ENCODE measurements around the gene GALNT12.
A peak's percentile ranks its signal among the peaks of the same experiment; 100 is the strongest.

Gene GALNT12

DNA sequence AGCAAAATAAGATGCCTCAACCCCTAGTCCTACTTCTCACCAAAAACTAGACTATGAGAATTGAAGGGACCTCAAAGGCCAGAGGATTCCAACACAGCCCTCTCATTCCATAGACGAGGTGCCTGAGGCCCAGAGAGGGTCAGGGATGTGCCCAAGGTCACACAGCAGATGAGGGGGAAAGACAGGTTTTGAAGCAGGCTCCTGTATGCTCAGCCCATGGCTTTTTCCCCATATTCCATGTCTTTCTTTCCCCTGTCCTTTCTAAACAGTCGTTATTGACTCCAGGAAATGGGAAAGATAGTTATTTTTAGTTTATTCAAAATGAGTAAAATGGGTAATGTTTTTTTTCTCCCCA is 75.1 kb downstream of the GALNT12 start:
- DNase-seq: no peak

GRCh38 chr9:98883276-98883675 is 75.8 kb downstream of the GALNT12 start:
- no peak for DNase-seq

DNA sequence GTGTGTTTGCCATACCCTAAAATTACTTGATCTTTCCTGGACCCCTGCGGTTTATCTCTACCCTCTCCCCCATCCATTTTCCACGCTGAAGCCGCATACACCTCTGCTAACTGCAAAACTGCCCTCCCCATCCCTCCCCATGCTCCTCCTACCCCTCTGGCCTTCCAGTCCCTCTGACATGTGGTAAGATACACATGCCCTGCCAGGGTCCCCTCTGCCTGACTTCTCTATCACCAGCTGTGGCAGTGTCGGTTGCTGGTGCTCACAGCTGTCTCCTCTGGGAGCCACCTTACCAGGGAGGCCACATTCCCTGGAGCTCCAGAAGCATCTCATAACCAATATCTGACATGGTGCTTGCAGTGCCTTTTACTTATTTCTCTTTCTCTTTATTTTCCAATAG is 77.4 kb downstream of the GALNT12 start:
- DNase-seq: no peak

GRCh38 chr9:98885575-98886295 is 78.3 kb downstream of the GALNT12 start:
- no peak for DNase-seq

DNA sequence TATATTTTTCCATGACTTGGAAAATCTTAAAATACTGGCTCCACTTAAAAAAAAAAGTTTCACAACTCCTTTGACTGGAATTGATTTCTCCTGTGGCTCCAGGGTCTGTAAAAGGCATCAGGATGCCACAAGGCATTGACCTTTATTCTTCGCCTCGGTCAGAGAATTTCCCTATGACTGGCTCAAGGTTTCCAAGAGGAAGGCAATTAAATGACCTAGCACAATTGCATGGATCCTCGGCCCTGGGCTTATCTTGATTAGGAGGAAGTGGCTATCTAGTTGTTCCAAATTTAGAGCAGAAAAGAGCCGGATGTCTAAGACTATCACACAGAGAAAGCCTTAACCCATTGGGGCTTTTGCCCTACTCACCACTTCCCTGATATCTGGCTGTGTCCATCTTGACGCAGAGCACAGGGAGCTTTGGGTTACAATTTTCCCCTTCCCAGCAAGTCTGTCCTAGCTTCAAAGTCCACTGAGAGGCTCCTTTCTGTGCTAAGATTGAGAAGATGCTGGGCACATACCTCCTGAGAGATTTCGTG is 79.3 kb downstream of the GALNT12 start:
- no peak for DNase-seq

DNA sequence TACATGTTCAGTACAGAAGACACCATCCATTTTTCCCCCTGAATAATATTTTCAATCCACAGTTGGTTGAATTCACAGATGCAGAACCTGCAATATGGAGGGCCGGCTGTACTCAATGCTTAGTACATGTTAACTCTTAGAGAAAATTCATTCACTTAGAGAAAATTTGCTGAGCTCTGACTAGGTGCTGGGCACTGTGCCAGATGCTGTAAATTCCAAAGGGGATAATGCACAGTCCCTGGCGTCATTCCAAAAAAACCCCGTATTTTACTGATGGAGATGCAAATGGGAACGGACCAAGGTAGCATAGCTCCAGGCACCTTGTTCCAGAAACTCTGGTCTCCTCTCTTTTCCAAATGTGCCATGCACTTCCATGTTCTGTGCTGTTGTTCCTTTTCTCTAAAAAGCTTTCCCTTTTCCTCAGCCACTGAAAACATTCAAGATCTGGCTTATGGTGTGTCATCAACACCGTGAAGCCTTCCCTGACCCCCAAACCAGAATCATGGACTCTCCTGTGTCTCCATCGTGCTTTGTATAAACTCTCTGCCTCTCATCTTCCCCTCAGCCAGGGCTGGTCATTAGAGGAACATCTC is 80.5 kb downstream of the GALNT12 start:
- peak; percentile 83 for DNase-seq

- DNase-seq: no peak
Measured at GRCh38 chr9:98888801-98889421, 81.4 kb downstream of the GALNT12 start.

GRCh38 chr9:98890256-98890655 is 82.8 kb downstream of the GALNT12 start:
- peak; percentile 88 for DNase-seq

DNA sequence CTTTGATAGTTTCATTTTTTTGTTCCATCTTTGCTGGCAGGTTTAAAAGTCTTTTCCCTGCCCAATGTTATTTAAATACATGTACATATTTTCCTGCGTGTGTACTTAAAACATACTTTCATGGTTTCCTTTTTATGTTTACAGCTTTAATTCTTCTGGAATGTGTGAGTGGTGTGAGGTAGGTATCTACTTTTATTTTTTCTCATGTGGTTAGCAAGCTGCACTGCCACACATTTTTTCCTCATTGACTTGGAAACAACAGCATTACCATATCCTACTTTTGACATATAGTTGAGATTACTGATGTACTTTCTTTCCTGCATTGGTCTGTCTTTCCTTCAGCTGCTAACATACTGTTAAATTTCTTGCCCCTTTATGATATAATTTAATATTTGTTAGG is 84.8 kb downstream of the GALNT12 start:
- DNase-seq: no peak

- no peak for DNase-seq
Measured at GRCh38 chr9:98892690-98893089, 85.2 kb downstream of the GALNT12 start.

GRCh38 chr9:98894171-98894570 is 86.7 kb downstream of the GALNT12 start:
- DNase-seq: no peak

DNA sequence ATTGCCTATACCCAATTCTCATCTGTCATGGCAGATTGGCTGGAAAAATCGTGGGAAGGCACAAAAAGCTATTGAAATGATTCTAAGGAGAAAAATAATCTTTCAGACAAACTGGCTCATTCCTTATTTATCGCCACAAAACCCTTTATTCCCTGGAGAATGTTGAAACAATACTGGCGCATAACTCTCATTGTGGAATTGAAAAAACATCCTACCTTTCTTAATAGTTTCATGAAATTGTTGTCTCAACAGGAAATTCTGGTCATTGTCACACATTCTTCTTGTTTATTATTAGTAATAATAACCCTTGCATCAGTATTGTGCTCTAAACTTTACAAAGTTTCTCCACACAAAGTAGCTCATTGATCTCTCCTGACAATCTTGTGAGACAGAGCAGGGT is 87.3 kb downstream of the GALNT12 start:
- no peak for DNase-seq

GRCh38 chr9:98896632-98897031 is 89.2 kb downstream of the GALNT12 start:
- no peak for DNase-seq

DNA sequence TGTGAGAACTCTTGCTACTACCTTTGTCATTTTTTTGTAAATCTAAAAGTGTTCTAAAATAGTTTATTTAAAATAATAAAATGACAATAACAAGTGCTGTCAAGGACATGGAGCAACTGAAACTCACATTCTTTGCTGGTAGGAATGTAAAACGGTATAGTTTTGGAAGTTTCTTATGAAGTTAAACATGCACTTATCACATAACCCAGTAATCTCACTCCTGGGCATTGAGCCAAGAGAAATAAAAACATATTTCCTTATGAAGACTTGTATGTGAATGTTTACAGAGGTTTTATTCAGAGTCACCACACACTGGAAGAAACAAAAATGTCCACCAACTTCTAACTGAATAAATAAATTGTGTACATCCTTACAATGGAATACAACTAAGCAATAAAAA is 90.3 kb downstream of the GALNT12 start:
- no peak for DNase-seq

DNA sequence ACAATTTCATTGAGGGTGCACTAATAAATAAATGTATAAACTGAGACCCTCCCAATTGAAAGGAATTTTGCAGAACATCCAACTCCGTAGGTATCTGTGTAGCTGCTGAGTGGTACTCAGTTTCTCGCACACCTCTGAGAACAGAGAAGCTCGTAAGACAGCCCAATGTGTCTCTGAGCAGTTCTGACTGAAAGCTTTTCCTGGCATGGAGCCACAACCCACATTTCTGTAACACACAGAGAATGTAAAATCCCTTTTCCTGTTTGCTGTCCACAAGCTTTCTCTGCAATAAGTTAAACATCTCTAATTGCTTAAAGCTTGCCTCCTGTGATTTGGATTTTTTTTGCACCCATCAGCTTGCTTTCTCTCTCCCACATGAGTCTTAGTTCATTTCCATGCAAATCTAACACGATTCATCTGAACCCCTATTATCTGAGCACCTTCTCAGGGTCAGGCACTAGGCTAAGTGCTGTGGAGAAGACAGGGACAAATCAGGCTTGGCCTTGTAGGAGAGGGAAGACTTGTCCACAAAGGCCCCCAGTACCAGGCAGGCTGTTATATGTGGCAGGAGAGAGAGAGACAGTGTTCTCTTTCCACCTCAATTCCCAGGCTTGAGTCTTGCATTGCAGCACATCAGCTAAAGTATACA is 92.1 kb downstream of the GALNT12 start:
- no peak for DNase-seq
